ENCODE results near the gene MTURN.

Gene MTURN

DNA sequence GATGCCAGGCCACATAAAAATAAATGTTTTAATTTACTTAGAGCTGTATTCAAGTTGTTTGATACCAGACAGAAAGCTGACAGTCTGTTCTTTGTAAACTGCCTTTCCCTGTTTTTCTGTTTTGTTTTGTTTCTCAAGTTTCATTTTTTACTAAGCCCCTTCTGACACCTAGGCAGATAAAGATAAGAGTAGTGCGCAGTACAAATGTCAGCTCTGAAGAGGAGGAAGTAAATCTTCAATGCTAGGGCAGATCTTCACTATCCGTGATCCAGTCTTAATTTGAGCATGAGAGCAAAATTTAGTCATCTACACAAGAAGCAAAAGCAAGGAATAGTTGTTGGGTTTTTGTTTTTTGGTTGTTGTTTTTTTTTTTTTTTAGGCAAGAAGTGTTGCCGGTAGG, 27.3 kb downstream of the MTURN start:
- DNase-seq (ENCODE audit: low read depth, low spot score) = no peak

DNA sequence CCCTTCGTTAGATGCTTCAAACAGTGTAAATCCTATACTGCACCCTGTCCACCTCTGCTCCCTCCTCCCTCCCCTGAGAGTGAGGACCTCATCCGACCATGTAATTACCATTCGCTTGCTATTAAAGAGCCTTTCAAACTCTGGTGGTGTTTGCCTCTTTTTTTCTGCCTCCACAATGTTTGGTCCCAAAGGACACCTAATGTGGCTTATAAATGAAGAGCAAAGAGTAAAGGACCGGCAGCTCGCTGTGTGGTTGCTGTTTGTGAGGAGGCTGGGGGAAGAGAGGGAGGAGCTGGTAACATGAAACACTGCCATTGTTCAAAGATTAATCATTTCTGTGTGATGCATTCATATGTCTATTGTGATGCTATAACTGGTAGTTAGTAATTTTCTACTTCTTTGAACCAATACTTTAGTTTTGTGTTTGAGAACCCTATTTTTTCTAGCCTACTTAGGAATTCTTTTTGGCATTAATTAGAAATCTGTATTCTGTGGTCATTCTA, 27.9 kb downstream of the MTURN start:
- peak; percentile 60 for DNase-seq (ENCODE audit: low read depth, low spot score)

DNA sequence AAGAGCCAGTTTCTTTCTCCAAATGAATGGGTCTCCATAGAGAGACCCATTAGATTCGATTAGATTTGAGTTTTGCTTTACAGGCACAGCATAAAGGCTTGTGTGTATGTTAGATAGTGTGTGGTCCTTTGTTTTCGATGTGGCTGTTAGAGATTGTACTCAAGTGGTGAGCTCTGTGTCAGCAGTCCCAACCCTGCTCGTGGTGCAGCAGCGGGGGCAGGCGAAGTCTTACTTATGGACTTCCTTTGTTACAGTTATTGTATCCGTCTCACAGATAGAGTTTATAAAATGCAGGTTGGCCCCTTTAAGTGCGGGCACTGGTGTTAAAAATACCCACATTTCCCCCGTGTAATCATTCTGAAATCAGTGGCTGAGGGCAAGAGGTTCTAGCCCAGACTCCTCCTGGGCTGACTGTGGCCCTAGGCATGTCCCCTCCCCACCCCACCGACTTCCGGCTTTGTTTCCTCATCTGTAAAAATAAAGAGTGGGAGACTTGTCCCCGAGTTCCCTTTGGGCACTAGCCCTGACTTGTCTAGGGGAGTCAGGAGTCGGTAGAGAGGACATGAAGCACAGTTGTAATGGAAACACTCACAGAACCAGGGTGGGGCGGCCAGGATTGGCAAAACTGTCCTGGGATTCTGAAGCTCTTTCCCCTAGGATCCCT, 28.6 kb downstream of the MTURN start:
- no peak for DNase-seq (ENCODE audit: low read depth, low spot score)

DNA sequence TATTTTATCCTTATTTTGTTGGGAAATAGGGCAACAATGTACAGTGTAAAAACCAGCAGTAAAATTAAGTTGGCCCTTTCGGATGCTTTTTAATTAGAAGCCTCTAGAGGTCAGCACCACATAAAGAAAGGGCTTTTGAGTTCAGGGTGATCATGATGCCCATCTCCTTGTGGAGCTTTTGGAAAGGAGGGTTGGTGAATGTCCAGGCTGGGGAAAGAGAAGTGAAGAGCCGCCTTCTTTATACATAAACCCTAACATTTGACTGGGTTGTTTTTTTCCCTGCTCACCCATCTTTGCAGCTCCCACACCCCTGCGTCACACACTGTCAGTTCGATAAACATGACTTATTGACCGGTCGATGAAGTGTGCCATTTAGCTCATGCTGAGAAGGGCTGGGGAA, 29.8 kb downstream of the MTURN start:
- DNase-seq (ENCODE audit: low read depth, low spot score) = peak; percentile 75

DNA sequence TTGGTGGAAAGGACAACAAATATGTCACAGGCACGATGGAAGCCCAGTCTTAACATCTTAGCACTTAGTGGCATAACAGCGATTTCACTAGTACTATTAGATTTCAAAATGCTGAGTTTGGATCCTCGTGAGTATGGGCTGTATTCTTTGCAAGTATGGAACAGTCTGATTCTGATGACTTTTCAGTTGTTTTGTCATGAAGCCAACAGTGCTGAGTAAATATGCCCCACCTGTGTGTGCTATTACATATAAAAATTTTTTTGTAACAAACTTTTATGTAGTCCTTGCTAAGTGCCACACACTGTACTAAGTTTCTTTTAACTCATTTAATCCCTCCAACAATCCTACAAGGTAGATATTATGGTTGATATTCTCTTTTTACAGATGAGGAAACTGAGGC, 30.8 kb downstream of the MTURN start:
- no peak for DNase-seq (ENCODE audit: low read depth, low spot score)

DNA sequence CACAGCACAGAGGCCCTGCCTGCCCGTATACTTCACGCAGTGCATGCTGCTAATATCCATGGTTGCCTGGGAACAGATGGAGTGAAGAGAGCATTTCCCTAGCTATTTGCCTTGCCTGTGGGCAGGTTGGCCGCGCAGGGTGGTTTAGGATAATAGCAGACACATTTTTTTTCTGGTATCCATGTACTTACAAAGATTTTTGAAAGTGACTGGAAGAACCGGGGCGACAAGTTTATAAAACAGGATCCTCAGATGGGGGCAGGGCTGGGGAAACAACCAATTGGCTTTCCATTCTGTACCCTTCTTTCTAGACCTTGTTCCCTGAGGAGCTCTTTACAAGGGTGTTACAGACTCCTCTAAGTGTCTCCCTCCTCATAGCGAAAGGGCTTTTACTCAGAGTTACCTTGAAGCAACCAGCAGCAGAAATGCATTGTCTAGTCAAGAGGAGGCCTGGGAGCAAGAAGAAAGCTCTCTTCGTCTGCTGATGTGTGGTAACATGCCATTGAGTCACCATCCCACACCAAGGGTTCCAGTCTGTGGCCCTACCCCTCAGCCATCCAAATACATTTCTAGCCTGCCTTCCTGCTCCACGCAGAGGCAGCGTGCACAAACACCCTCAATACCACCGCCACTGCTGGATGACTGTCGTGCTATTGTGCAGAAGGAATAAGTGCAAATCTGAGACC, 31.5 kb downstream of the MTURN start:
- DNase-seq (ENCODE audit: low read depth, low spot score) = no peak

DNA sequence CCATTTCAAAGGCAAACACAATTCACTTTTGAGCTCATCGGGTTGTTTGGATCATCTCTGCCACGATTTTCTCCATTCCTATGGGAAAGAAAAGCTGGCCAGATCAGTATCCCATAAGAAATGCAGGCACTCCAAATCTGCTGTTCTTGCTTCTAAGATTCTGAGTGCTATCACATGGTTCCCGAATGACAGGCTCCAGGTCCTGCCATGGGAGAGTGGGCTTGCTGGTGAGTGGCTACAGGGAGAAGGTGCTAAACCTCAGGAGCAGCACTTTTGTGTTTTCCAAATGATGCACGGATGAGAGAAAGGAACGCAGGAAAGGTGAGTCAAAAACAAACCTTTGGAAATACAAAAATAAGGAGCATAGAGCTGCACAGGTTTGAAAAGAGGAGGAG, 32.1 kb downstream of the MTURN start:
- no peak for DNase-seq (ENCODE audit: low read depth, low spot score)

DNA sequence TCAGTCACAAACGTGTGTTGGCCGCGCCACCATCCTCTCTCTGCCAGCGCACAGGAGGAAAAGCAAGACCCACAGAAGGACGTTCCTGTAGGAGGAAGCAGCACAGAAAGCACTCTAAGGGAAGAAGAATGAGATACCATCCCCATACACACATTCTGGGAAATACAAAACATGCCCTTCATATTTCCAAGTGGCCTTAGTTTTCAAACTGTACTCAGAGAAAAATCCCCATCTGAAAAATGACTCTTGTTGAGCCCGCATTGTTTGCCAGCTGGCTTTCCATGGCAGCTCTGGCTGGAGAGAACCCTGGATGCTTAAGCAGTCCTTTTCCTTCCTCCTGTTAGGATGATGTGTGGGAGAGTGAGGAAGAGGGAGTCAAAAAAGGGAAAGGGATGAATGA, 33.1 kb downstream of the MTURN start:
- DNase-seq (ENCODE audit: low read depth, low spot score) = no peak

DNA sequence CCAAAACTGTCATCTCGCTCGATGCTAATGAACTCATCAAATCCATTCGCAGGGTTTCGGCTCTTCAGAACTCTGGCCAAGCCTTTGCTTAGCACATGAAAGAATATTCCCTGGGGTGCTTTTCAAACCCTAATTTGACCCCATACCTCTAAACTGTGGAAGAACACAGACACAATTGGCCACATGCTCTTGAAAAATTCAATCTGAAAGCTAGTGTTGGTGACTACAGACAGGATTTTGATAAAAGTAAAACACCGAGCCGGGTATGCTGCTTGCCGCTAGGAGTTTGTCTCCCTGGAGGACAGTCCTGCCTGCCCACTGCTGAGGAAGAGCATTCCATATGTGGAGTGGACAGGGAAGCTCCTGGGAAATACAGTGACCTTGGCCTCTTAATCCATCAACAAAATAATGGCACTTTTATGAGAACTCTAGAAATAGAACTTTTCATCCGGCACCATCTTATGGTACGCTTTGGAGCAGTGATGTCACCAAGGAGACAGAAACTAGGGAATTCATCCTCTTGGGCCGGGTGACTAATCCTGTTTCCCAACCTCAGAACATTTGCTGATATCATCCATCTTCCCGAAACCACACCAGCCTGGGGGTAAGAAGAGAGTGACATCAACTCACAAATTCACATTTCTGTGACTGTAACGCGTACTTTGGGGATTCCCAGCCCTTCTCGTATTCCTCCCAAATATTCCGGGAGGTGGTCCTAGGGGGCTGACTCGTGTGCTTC, 34.2 kb downstream of the MTURN start:
- peak; percentile 83 for DNase-seq (ENCODE audit: low read depth, low spot score)

DNA sequence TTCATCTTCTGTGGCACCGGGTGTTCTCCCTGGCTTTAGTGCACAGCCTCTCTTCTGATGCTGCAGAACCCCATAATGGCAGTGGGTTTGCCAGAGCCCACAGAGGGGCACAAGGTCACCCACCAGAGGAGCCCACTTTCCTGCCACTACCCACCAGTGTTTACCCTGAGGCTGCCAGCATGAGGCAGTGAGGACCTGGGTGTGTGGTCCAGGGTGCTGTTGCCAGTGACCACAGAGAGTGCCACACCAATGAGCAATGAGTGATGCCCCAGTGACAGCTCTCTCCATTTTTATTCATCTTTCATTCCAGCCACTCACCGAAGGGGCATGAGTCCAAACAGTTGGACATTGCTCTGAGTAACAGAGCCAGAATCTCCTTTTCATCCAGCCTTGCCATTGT, 34.8 kb downstream of the MTURN start:
- DNase-seq (ENCODE audit: low read depth, low spot score) = peak; percentile 69

DNA sequence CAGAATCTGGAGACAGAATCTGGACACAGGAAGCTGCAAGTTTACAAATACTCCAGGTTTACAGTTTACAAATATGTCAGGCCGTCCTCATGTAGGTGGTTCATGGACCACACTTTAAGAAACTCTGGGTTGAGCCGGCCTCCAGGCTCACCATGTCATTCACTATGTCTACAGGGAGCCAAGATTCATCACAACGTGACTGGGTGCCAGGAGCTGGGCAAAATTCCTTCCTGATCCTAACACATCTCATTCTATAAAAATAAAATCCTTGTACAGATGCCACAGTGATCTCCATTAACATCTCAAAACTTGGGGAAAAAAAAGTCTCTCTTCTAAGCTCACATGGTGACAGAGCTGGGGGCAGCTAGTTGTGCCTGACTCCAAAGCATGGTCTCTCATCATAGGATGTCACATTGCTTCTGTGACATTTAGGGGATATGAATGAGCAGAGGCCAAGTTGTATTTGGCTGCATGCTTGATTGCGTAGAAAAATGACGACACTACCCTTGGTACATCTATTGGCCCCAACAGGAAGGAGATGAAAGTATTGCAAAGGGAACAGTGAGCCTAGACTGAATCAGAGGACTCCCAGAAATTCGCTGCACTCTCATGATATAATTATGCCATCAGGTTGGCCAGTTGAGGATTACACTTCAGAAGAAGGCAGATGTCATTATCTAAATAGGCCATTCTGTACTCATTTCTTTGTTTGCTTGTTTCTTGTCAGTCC, 35.9 kb downstream of the MTURN start:
- DNase-seq (ENCODE audit: low read depth, low spot score) = no peak

DNA sequence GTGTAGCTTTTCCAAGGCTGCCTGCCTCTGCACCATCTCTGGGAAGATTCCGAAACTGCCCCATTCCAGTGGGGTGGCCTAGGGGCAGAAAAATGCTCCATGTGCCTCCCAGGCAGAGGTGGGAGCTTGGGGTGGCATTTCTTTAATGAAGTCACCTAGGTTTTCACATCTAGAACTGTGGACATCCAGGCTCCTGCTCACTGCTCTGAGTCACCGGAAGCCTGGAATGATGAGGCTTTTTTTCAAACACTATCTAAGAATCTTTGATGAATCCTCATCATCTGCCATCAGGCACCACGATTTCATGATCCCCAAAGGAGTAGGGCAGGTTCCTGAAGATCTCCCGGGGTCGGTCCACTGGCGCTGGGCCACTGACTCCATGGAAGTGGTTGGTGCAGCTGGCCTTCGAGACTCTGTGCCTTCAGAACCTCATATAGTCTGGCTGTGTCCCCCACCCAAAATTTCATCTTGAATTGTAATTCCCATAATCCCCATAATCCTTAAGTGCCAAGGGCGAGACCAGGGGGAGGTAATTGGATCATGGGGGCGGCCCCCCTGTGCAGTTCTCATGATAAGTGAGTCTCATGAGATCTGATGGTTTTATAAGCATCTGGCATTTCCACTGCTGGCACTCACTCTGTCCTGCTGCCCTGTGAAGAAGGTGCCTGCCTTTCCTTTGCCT, 37.1 kb downstream of the MTURN start:
- DNase-seq (ENCODE audit: low read depth, low spot score) = no peak

DNA sequence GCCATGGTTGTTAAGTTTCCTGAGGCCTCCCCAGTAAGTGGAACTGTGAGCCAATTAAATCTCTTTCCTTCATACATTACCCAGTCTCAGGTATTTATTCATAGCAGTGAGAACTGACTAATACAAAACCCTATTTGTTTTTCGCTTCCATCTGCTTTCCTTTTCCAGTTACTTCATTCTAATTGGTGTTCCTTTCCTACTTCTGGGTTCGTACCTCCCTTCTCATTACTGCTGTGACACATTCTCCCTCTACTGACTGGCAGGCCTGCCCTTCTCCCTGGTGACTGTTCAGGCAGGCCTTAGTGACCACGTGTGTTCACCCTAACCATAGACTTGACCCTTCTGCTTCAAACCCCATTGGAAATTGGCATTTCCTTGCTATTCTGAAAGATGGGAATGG, 37.7 kb downstream of the MTURN start:
- DNase-seq (ENCODE audit: low read depth, low spot score) = peak; percentile 35

DNA sequence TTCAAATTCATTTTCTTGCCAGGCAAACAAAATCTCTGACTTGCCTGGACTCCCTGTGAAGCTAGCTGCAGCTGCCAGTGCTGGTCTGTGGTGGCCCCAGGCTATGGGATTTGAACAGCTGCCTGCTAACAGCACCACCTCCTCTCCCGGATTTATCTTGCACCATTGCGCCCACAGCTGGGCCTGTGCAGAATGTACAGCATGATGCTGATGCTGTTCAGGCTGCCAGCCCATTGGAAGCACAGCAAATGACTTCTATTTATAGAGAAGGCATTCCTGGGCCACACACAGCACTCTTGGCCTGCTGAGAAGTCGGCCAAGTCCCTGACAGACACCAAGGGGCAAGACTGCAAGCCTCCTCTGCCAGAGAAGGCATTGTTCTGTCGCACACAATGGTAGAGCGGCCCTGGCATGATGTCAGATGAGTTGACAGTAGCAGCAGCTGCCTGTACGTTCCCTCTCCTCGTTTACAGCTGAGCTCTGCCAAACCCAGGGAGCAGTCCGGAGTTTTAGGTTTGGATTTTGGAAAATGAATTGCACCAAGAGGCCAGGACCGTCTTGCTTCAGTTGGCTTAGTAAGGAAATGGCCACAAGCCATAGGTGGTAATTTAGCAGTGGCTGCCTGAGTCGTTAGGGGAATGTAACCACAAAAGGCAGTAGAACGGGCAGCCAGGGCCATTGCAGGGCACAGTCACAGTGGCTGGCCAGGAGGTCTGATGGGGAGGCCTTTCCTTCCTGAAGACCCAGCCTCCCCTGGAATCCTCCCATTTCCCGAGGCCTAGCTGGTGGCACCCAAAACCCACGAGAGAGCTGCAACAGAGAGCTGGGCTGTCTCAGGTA, 38.5 kb downstream of the MTURN start:
- peak; percentile 87 for DNase-seq (ENCODE audit: low read depth, low spot score)

DNA sequence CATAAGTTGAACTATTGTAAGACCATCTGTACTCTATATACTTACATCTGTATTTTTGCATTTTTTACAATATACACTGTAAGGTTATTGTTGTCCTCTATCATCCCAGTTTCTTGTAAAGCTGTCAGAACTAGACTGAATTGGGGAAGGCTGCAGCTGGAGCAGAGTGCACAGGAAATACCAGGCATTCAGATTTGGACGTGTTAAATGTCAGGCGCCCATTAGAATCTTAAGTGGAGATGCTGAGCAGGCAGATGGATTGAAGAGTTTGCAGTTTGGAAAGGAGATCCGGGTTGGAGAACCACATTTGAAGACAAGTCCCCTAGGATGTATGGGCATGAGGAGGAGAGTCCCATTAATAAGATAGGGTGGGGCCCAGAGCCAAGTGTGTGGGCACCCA, 40.4 kb downstream of the MTURN start:
- DNase-seq (ENCODE audit: low read depth, low spot score) = no peak

DNA sequence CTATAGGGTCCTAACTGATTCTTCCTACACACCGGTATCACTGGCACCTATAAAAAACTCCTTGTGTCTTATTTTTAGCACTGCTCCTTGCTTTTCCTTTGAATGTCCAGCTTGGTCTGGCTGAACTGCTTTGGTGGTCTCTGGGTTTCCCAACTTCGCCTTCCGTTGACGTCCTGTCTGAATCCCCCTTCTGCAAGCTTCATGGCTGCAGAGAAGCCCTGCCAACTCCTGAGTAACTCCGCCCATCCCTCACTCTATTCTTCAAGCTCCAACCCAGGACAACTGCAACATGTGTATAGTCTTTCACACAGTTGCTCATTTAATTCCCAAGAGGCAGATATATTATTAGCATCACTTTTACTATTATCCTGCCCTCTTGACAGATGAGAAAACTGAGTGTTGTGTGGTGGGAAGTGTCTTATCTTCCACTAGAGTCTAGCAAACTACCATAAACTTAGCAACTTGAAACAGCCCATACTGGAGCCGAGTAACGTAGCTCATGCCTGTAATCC, 40.9 kb downstream of the MTURN start:
- no peak for DNase-seq (ENCODE audit: low read depth, low spot score)

DNA sequence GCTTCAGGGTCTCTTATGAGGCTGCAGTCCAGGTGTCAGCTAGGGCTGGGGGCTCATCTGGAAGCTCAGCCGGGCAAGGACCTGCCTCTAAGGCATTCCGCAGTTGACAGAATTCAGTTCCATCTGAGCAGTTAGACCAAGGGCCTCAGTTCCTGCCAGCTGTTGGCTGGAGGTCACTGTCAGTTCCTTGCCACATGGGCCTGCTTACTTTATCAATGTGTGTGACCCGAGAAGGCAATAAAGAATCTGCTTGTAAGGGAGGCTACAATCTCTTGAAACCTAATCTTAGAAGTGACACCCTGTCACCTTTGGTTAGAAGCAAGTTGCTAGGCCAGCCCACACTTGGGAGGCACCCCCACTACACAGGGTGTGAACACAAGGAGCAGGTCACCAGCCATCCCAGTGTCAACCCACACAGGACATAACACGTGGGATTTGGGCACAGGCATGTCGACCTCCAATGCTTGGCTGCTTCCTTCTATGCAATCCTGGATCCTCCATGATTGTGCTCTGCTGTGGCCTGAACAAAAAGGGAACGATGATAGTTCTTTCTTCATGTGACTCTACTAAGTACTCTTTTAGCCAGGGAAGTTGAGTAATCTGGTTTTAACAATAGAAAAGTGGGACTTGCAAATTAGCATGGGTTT, 41.8 kb downstream of the MTURN start:
- no peak for DNase-seq (ENCODE audit: low read depth, low spot score)

DNA sequence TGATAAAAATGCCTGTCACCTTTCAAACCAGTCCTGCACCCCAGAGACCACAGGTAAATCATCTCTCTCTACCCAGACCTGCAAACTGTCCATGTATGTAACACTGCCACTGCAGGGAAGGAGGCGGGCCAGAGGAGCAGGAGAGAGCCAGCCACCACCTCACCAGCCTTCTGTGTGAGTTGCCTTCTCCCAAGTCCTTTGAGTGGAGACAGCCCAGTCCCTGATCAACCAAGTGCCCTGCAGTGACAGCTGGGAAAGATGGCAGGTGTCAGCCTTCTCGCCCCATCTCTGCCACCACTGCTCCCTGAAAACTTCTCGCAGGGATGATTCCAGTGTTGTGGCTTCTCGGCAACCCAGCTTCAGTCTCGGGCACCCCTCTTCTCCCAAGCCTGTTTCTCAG, 42.4 kb downstream of the MTURN start:
- DNase-seq (ENCODE audit: low read depth, low spot score) = no peak

DNA sequence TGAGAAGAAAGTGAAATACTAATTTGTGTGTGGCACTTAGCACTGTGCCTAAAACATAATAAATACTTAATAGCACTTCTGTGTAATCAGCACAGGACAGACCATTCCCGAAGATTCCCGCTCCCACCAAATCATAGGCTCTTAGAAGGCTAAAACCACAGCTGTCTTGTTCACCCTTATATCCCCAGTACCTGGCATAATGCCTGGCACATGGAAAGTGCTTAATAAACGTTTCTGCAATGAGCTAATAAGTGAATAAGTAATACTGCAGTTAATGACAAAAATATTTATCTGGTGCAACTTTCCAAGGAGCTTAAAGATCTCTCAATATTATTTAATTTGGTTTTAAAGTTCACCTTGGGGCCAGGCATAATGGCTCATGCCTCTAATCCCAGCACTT, 43.2 kb downstream of the MTURN start:
- no peak for DNase-seq (ENCODE audit: low read depth, low spot score)

All from astrocyte of the hippocampus (primary cell).